Lower leg skin (tissue), 4 donors: ENCODE data around the gene AMN1. TPM values are rescaled to one million over a fixed set of nuclear protein-coding genes. Genes with fewer than 3 reads are reported as not detected.
"Not testable (repeated sequence)": the region's sequence is repeated elsewhere in the genome, so short reads cannot be mapped to it uniquely, and the experiment has no call there.

ENCODE experiments used
- DNase-seq, 2 donors: peaks; one replicate each; pipeline ENCODE4 v3.0.0-alpha.2; 2019; ENCODE audit warnings: low spot score in 2 of 2
- H3K4me3 ChIP-seq: fragments of 200-600 bp; sonication (generic); 2 replicates; pipeline ENCODE4 v1.5.1; 2017; ENCODE audit warnings: mild to moderate bottlenecking, low read depth; ENCODE audit not compliant: poor library complexity, severe bottlenecking
- POLR2A ChIP-seq, 2 donors: fragments of 450-650 bp; IDR thresholded peaks; one replicate each; pipeline ENCODE4 v1.6.1; 2016 to 2017; ENCODE audit warnings: antibody characterized with exemption in 2 of 2, mild to moderate bottlenecking in 1 of 2, moderate library complexity in 1 of 2
- WGBS, 2 donors: methylation state at CpG; one replicate each; pipeline ENCODE4 v1.1.5; 2018; 5-methylcytosine and 5-hydroxymethylcytosine counted together
- intact Hi-C: fragments of 100-400 bp; cut with DNase I; formaldehyde crosslinking; loops from one replicate; pipeline ENCODE4 v1.15.0; 2023; ENCODE audit warnings: low total_unique reads
- total RNA-seq, 4 donors: library from RNA; depleted of rRNA; stranded (reverse); fragments of >200 nt; gene quantifications; one replicate each; pipeline ENCODE4 v1.1.0, GENCODE V29; 2016
- TF ChIP-seq, protein P1 (sequence below), 3 donors: fragments of 450-650 bp; IDR thresholded peaks; one replicate each; pipeline ENCODE4 v1.5.1; 2016; ENCODE audit warnings: antibody characterized with exemption in 3 of 3, mild to moderate bottlenecking in 3 of 3, moderate library complexity in 2 of 3

The AMN1 gene
- total RNA-seq, 4 donors from 2014 or later = 9.5 to 20.5 (median 10.8) TPM

DNA sequence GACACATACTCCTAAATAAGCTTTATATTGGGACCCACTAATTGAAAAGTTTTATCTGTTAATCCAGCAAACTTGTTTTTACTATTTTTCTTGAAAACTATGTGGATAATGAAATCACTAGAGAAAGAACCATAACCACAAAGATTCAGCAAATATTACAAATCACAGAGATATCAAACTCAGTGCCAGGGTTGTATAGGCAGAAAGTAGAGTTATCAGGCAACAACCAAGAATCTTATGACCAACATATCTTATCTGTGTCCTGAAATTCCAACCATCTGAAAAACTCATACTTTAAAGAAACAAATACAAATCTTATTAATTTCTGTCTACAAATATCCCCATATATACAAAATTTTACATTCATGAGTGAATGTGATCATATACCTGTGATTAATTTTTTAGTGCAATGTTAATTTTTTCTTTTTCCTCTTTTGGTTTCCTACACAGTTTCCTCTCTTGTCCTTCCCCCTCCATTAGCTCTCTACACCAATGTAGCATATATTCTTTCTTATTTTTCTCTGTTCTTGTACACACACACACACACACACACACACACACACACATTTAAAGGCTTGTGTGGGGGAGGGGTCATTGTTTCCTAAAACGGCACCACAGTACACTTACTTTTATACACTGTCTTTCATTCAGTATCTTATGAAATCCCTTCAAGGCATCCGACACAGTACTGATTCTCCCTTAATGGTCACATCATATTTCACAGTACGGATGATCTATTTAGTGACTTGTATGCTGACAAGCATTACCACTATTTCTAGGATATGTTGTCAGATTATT, 18.6 kb downstream of the AMN1 start:
- DNase-seq = no peak
- TF ChIP-seq POLR2A (IDR thresholded peaks at IDR 0.05) = no peak
- TF ChIP-seq, protein P1, sequence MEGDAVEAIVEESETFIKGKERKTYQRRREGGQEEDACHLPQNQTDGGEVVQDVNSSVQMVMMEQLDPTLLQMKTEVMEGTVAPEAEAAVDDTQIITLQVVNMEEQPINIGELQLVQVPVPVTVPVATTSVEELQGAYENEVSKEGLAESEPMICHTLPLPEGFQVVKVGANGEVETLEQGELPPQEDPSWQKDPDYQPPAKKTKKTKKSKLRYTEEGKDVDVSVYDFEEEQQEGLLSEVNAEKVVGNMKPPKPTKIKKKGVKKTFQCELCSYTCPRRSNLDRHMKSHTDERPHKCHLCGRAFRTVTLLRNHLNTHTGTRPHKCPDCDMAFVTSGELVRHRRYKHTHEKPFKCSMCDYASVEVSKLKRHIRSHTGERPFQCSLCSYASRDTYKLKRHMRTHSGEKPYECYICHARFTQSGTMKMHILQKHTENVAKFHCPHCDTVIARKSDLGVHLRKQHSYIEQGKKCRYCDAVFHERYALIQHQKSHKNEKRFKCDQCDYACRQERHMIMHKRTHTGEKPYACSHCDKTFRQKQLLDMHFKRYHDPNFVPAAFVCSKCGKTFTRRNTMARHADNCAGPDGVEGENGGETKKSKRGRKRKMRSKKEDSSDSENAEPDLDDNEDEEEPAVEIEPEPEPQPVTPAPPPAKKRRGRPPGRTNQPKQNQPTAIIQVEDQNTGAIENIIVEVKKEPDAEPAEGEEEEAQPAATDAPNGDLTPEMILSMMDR (IDR thresholded peaks at IDR 0.05) = no peak
- H3K4me3 ChIP-seq = no peak overlapping the region
- intact Hi-C loops = no loop called here
- 68 to 69% methylated on average over 3 of the region's 3 CpGs for WGBS, 2 donors

DNA sequence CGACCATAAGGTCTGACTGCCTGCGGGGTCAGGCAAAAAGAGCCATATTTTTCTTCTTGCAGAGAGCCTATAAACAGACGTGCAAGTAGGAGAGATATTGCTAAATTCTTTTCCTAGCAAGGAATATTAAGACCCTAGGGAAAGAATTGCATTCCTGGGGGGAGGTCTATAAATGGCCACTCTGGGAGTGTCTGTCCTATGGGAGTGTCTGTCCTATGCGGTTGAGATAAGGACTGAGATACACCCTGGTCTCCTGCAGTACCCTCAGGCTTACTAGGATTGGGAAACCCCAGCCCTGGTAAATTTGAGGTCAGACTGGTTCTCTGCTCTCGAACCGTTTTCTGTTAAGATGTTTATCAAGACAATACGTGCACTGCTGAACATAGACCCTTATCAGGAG, 20.7 kb downstream of the AMN1 start:
- DNase-seq, intact Hi-C loops, H3K4me3 ChIP-seq: not testable (repeated sequence)
- 93 to 96% methylated on average over 7 of the region's 7 CpGs for WGBS, 2 donors

DNA sequence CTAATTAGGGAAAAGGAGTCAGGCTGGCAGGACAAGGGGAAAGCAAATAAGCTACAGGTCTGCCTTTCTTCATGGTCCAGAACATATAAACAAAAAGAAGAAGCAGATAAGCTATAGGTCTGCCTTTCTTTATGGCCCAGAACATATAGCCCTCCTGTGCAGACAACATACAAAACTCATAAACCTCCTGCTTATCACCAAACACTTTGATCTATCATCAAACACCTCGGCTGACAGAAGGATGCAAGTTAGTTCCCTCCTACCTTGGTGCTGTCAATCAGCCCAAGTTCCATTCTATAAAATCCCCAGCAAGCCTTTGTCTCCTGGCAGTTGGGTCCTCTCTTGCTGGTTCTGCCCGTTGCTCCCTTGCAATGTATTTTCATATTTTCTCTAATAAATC, 23.2 kb downstream of the AMN1 start:
- no peak for DNase-seq
- intact Hi-C loops = no loop called here
- 65 to 76% methylated on average over 2 of the region's 2 CpGs for WGBS, 2 donors
- H3K4me3 ChIP-seq = no peak overlapping the region
- TF ChIP-seq POLR2A (IDR thresholded peaks at IDR 0.05) = no peak
- TF ChIP-seq, protein P1 (IDR thresholded peaks at IDR 0.05) = no peak

DNA sequence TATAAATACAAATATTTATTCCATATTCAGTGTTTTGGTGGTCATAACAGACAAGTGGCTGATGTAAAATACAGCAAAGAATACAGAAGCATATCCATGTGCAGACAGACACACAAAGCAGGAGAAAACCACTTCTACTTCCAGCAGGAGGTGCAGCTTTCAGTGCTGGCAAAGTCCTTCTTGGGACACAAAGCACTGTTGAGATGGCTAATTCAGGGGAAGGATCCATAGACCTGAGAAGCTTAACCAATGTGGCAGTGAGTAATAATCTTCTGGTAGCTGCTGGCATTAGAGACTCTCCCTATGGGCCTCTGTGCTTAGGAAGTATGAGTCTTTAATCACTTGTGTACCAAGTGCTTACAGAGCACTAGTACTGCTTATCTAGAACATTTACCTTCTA, 26.8 kb downstream of the AMN1 start:
- intact Hi-C loops = no loop called here
- TF ChIP-seq, protein P1 (IDR thresholded peaks at IDR 0.05) = no peak
- no peak for TF ChIP-seq POLR2A (IDR thresholded peaks at IDR 0.05)
- no peak overlapping the region for H3K4me3 ChIP-seq
- no peak for DNase-seq

DNA sequence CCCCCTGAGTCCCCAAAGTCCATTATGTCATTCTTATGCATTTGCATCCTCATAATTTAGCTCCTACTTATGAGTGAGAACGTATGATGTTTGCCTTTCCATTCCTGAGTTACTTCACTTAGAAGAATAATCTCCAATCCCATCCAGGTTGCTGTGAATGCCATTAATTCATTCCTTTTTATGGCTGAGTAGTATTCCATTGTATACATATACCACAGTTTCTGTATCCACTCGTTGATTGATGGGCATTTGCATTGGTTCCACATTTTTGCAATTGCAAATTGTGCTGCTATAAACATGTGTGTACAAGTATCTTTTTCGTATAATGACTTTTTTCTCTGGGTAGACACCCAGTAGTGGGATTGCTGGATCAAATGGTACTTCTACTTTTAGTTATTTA, 38.9 kb downstream of the AMN1 start:
- H3K4me3 ChIP-seq, intact Hi-C loops, DNase-seq: not testable (repeated sequence)
- WGBS, 2 donors = 95 to 97% methylated on average over 3 of the region's 3 CpGs

DNA sequence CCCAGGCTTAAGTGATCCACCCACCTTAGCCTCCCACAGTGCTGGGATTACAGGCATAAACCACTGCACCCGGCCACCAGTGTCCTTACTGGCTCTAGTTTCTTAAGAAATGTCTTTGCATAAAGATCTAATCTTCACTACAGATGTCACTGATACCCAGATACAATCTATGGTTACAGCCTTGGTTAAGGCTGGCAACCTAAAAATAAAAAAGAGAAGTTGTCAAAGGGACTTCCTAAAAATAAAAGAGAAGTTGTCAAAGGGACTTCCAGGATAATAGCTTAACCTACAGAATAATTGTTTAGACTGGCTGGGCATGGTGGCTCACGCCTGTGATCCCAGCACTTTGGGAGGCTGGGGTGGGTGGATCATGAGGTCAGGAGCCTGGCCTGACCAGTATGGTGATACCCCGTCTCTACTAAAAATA, 41.7 kb downstream of the AMN1 start:
- WGBS, 2 donors = 80 to 82% methylated on average over 3 of the region's 3 CpGs
- TF ChIP-seq, protein P1 (IDR thresholded peaks at IDR 0.05) = no peak
- TF ChIP-seq POLR2A (IDR thresholded peaks at IDR 0.05) = no peak
- intact Hi-C loops = no loop called here
- H3K4me3 ChIP-seq = no peak overlapping the region
- no peak for DNase-seq

DNA sequence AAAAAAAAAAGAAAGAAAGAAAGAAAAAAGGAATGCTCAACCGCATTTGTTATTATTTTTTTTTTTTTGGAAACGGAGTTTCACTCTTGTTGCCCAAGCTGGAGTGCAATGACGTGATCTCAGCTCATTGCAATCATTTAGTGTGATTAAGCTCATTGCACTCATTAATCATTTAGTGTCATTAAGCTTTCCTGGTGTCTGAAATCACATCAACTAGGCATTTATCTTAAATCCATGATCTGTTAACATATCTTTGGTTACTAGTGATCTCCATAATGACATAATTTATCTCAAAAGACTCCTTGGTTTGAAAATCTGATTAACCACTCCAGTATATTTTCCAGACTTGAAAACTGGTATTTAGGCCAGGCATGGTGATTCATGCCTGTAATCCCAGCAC, 43.0 kb downstream of the AMN1 start:
- intact Hi-C loops = no loop called here
- 75 to 92% methylated on average over 3 of the region's 3 CpGs for WGBS, 2 donors
- TF ChIP-seq POLR2A (IDR thresholded peaks at IDR 0.05) = no peak
- TF ChIP-seq, protein P1 (IDR thresholded peaks at IDR 0.05) = no peak
- no peak overlapping the region for H3K4me3 ChIP-seq
- DNase-seq = no peak
